RCC 7860 (cell line): ENCODE results near the gene PSMD8.
A peak's percentile ranks its signal among the peaks of the same experiment; 100 is the strongest.
"Not testable (repeated sequence)": the region's sequence is repeated elsewhere in the genome, so short reads cannot be mapped to it uniquely, and the experiment has no call there.

ENCODE experiments used
- DNase-seq: peaks from one replicate; pipeline ENCODE4 v3.0.0-alpha.2; 2015; ENCODE audit warnings: low spot score
- FAIRE-seq: peaks from 2 replicates; lab custom pipeline; 2012; peaks lifted over from hg19 to GRCh38; lab: Jason Lieb, UNC

The PSMD8 gene

DNA sequence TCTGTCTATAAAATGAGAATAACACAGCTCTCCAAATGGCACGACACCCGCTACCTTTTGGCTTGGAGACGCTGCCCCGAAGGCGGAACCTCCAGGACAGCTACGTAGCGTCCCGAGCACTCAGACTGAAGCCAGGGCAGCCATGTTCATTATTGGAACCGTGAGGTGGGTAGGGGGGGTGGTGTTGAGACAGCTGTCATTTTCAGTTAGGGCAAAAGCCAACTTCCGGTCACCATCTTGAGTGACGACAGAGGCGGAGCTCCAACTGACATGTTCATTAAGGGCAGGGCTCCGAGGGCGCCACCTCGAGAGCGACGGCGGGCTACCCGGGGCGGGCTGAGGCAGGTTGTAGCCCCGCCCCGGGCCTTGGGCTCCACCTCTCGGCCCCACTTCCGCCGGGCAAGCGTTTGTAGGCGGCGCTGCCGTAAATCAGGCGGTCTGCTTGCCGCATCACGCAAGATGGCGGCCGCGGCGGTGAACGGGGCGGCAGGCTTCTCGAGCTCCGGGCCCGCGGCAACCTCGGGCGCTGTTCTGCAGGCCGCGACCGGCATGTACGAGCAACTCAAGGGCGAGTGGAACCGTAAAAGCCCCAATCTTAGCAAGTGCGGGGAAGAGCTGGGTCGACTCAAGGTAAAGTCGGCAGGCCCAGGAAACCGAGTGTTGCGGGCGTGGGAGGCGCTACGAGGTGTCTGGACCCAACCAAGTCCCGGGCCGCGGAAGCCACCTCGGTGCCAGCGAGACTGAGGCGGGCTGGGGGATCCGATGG lies at the start of gene PSMD8:
PSMD8 (plus strand) TSS at position 240 of the 766 bp plus-strand sequence; CDS start at position 271, 31 bp downstream.
- DNase-seq (peak; percentile 92), FAIRE-seq (peak; percentile 84)

GRCh38 chr19:38326591-38326990 lies 47.8 kb upstream of the PSMD8 start:
- no peak for FAIRE-seq
- no peak for DNase-seq

DNA sequence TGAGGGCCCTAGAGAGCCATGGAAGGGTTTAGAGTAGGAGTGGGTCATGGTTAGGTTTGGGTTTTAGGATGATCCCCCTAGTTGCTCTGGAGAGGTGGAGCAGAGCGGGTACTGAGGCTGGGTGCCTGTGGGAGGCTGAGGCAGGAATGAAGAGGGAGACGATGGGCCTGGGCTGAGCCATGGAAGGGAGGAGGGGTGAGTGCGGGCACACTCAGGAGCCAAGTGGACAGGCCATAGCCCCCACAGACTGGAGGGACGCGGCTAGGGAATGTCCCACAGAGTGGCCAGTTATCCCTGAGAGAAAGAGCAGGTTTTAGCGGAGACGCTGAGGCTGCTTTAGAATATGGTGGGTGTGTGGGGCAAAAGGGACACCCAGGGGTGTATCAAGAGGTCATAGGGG lies 44.7 kb upstream of the PSMD8 start:
- no peak for FAIRE-seq
- no peak for DNase-seq

GRCh38 chr19:38331728-38332127 lies 42.6 kb upstream of the PSMD8 start:
- DNase-seq (no peak), FAIRE-seq (no peak)

DNA sequence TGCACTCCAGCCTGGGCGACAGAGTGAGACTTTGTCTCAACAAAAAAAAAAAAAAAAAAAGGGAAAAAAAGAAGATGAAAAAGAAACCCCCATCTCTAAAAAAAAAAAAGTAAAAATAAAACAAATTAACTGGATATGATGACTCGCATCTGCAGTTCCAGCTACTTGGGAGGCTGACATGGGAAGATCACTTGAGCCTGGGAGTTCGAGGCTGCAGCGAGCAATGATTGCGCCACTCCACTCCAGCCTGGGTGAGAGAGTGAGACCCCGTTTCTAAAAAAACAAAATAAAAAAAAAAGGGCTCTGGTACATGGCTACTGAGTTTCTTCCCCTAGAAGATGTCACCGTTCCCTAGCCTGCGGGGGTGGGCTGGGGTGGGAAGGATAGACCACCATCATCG lies 41.1 kb upstream of the PSMD8 start:
- FAIRE-seq (no peak), DNase-seq (no peak)

DNA sequence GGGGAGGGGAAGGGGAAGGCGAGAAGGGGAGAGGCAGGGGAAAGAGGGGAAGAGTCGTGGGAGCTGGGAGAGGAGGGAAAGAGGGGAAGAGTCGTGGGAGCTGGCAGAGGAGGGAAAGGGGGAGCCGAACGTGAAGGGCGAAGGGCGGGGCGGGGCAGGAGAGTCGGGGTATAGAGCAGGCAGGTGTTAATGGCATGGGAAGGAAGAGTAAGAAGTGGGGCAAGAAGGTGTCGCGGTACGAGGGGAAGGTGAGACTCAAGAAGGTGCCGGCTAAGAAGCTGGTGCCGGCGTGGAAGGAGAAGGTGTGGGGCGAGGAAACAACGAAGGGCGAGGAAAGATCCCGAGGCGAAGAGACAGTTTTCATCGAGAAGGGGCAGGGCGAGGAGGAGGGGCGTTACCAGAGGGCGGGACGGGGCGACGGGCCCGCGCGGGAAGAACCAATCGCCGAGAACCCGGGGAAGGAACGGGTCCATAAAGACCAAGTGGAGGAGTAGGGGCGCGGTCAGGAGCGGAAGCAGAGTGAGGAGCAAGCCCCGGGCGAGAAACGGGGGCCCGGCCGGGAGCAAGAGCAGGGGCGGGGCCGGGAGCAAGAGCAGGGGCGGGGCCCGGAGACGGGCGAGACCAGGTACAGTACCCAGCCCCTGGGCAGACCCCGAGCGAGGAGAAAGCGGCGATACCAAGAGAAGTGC lies 38.3 kb upstream of the PSMD8 start:
- FAIRE-seq (peak; percentile 66), DNase-seq (peak; percentile 75)

- FAIRE-seq = peak; percentile 44
Measured at GRCh38 chr19:38336638-38337359, 37.6 kb upstream of the PSMD8 start.

GRCh38 chr19:38337360-38337653 lies 37.1 kb upstream of the PSMD8 start:
- no peak for DNase-seq
- FAIRE-seq = no peak

More at GRCh38 chr19:38336638-38337359, 37.6 kb upstream of the PSMD8 start:
- DNase-seq = peak; percentile 79

DNA sequence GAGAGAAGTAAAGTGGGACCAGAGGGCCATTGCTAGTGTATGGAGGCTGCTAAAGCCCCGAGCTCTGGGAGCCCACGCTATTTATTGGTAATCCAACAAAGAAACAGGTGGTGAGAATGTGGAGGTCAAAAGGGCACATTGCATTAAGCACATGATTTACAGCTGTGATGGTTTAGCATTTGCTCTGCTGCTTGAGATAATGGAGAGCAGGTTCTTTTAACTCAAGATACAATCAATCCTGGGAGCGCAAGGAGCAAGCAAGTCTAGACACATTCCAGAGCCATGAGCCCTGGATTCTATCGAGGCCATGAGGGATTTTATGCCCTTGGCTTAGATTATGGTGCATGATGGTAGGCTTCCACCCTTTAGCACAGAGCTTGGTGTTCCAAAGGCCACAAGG lies 35.4 kb upstream of the PSMD8 start:
- DNase-seq, FAIRE-seq: not testable (repeated sequence)

GRCh38 chr19:38340927-38341326 lies 33.4 kb upstream of the PSMD8 start:
- DNase-seq = no peak
- no peak for FAIRE-seq

GRCh38 chr19:38346837-38347236 lies 27.5 kb upstream of the PSMD8 start:
- DNase-seq (no peak), FAIRE-seq (no peak)

GRCh38 chr19:38350883-38351282 lies 23.5 kb upstream of the PSMD8 start:
- DNase-seq (no peak), FAIRE-seq (no peak)

GRCh38 chr19:38351865-38352395 lies 22.4 kb upstream of the PSMD8 start:
- DNase-seq = no peak
- FAIRE-seq = no peak

- FAIRE-seq = no peak
- no peak for DNase-seq
Measured at GRCh38 chr19:38352611-38353010, 21.8 kb upstream of the PSMD8 start.

DNA sequence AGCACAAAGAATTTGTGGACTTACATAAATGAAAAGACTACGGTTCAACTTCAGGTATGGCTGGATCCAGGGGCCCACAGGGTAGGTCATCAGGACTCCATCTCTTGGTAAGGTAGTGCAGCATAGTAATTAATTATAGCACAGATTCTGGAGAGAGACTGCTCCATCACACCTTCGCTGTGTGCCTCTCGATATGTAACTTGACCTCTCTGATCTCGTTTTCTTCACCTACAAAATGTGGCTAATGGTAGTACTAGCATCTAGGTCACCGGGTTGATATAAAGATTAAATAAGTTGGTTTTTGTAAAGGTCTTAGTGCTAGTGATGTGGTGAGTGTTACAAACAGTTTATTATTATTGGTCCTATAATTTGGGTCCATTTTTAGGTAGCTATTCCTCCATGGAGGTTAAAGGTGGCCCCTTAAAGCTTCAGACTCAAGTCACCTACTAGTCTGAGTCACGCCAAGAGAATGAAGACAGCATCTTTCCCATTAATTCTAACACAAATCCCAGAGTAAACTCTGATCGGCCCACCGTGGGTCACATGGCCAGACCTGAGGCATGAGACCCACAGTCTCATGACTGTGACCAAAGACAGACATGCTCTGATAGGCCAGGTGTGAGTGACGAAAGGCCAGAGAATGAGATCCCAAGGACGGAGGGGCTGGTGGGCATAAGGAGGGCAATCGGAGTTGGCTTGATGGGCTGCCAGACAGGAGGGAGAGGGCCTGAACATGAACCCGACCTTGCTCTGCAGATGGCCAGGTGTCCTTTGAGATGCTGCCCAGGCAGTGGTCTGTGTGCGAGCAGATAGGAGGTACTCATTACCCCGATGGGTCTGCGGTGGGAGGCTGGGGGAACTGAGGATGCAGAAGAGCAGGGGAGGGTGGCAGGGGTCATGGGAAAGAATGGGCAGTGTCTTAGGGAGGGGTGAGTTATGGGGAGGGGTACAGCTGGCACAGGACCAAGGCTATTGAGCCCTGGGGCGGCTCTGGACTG lies 18.3 kb upstream of the PSMD8 start:
- FAIRE-seq (no peak), DNase-seq (no peak)

- no peak for FAIRE-seq
- no peak for DNase-seq
Measured at GRCh38 chr19:38358071-38358470, 16.3 kb upstream of the PSMD8 start.

DNA sequence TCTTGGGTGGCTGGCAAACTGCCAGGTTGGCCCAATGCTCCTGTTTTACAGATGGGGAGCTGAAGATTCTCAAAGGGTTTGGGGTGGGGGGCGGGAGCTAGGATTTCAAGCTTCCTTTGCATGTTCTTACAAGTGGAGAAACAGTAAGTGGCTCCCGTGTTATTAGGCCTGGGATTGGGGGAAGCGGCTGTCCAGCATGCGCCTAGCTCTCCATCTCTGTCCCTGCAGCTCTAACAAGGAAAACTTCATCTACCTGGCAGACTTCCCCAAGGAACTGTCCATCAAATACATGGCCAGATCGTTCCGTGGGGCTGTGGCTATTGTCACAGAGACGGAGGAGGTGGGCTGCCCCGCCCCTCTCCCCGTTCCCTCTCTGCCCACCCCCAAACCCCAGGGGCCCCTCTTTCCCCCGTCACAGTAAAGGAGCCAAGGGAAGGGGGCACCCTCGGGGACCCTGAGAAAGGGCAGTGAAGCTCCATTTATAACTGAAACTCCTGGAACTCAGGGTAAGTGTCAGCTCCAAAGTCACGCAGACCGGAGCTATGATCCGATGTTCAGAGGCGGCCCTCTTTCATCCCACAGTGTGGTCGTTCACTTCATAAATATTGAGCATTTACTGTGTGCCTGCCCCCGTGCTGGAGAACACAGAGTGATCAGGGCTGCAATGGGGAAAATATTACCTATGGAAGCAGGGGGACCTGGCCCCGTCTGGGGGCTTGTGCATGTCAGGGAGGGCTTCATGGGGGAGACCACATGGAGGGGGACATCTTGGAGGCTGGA lies 14.9 kb upstream of the PSMD8 start:
- DNase-seq = no peak
- no peak for FAIRE-seq

GRCh38 chr19:38360351-38360750 lies 14.0 kb upstream of the PSMD8 start:
- FAIRE-seq = no peak
- DNase-seq = no peak

- FAIRE-seq (no peak), DNase-seq (no peak)
Measured at GRCh38 chr19:38360839-38361631, 13.3 kb upstream of the PSMD8 start.
